ENCODE data around the gene TUBB. TPM values are rescaled to one million over a fixed set of nuclear protein-coding genes. Genes with fewer than 3 reads are reported as not detected.

TUBB gene
- total RNA-seq, 2 experiments from 2014 or later: 1,695 to 1,719 TPM

DNA sequence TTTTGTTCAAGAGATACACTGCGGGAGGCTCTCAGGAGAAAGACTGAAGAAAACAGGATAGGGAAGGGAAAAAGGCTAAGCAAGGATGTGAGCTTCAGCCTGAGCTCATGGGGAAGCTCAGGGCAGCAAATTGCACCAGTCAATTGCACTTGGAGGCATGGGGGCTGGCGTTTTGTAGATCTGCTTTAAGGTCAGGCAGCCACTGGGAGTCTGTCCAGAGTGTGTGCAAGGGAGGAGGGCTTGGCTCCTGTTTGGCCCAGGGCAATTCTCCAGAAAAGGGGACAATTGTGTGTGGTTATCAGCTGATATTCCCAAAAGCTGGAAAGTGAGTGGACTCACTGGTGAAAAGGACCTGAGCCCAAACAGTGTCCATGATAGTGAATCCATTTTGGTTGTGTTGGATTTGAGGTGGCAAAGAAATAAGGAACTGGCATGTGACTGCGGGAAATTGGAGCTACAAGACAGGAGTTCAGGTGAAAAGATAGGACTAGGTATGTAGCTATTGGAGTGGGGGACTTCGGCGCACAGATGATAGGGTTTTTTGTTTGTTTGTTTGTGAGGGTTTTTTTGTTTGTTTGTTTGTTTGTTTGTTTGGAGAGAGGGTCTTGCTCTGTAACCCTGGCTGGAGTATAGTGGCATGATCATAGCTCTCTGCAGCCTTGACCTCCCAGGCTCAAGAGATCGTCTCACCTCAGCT is 46.5 kb downstream of the TUBB start:
- no peak for DNase-seq
- H3K4me1 Mint-ChIP-seq (ENCODE audit: low read depth): peaks cover 68% of the 10 kb centered on the region
- H3K36me3 Mint-ChIP-seq: no peaks in the 10 kb centered on the region
- peaks cover 3% of the 10 kb centered on the region for H3K9me3 Mint-ChIP-seq
- ChIA-PET CTCF (interaction anchor here (1.2 to 1.4 kb wide), 4 partner anchors 19 to 63 kb away, joined by 3 to 6 read pairs (median 4); no protein-coding TSS in a partner anchor), POLR2A (interaction anchor here (0.6 to 2.3 kb wide), 3 partner anchors 19 to 22 kb away, joined by 3 to 10 read pairs (median 4); partner anchors contain the start of gene IER3)
- peak overlapping the region; percentile 93 for H3K27ac Mint-ChIP-seq
- no peak overlapping the region for H3K4me3 Mint-ChIP-seq
- H3K27me3 Mint-ChIP-seq: no peaks in the 10 kb centered on the region
- intact Hi-C loops (cut with micrococcal nuclease): no loop called here

DNA sequence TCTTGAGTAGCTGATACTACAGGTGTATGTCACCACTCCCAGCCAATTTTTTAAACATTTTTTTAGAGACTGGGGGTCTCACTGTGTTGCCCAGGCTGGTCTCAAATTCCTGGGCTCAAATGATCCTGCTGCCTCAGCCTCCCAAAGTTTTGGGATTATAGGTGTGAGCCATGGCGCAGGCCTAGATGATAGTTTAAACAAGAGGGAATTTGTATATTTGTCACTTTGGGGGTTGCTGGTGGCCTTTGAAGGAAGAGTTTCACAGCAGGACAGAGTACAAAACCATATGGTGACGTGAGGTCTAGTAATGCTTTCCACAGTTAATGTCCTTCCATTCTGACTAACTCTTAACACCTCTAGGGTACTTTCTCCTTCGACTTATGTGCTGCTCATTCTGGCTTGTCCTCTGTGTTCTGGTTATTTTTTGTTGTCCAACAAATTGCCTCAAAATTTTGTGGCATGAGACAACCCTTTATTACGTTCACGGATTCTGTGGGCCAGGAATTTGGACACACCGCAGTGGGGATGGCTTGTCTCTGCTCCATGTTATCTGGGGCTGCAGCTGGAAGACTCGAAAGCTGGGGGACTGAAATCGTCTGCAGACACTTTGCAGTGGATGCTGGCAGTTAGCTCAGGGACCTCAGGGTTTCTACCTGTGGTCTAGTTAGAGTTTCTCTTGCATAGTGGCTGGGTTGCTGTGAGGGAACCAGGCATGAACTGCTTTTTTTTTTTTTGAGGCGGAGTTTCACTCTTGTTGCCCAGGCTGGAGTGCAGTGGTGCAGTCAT is 47.2 kb downstream of the TUBB start:
- Mint-ChIP-seq H3K36me3 (peaks cover 1% of the 10 kb centered on the region), H3K4me3 (peak overlapping the region; percentile 34), H3K27me3 (no peaks in the 10 kb centered on the region), H3K4me1 (ENCODE audit: low read depth) (peaks cover 69% of the 10 kb centered on the region), H3K9me3 (peaks cover 3% of the 10 kb centered on the region), H3K27ac (peak overlapping the region; percentile 93)
- intact Hi-C loops (cut with micrococcal nuclease): no loop called here
- no peak for DNase-seq
- POLR2A ChIA-PET: interaction anchor here (0.6 to 4.2 kb wide), 6 partner anchors 19 to 52 kb away, joined by 3 to 47 read pairs (median 5); partner anchors contain the start of genes FLOT1 and IER3
- CTCF ChIA-PET: interaction anchor here (1.2 to 2.0 kb wide), 4 partner anchors 20 to 43 kb away, joined by 3 to 6 read pairs (median 4); no protein-coding TSS in a partner anchor

DNA sequence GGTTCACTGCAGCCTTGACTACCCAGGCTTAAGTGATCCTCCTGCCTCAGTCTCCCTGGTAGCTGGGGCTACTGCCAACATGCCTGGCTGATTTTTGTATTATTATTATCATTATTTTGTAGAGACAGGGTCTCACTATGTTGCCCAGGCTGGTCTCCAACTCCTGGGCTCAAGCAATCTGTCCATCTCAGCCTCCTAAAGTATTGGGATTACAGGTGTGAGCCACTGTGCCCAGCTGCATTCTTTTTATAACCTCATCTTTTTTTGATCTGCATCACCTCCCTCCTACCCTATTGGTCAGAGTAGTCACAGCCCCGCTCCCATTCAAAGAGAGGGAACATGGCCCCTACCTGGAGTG is 47.8 kb downstream of the TUBB start:
- H3K27ac Mint-ChIP-seq: peak overlapping the region; percentile 93
- peaks cover 3% of the 10 kb centered on the region for H3K9me3 Mint-ChIP-seq
- intact Hi-C loops (cut with micrococcal nuclease): no loop called here
- ChIA-PET POLR2A (interaction anchor here (0.9 to 4.2 kb wide), 4 partner anchors 14 to 52 kb away, joined by 4 to 47 read pairs (median 6); partner anchors contain the start of genes FLOT1 and IER3), CTCF (interaction anchor here (1.2 to 2.0 kb wide), 4 partner anchors 12 to 43 kb away, joined by 3 to 6 read pairs (median 4); no protein-coding TSS in a partner anchor)
- peaks cover 1% of the 10 kb centered on the region for H3K36me3 Mint-ChIP-seq
- peaks cover 75% of the 10 kb centered on the region for H3K4me1 Mint-ChIP-seq (ENCODE audit: low read depth)
- H3K4me3 Mint-ChIP-seq: peak overlapping the region; percentile 31
- no peak for DNase-seq
- H3K27me3 Mint-ChIP-seq: no peaks in the 10 kb centered on the region

DNA sequence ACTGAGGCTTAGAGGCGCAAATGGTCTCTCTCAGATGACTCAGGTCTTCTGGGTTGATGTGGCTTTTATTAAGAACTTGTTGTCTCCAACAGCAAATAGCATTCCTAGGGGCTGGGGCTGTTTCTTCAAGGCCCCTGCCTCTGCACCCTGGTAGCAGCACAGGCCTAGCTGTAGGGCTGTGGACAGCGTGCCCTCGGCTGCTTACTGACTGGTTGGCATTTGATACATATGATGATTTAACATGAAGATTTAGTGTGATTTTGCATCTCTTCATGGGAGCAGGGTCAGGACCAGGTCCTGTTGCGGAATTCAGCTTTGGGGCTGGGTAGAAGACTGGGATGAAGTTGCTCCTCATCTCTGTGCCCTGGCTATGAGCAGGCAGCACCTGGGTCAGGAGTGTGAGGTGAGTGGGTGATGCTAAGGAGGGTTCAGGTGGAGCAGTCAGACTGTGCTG is 48.5 kb downstream of the TUBB start:
- Mint-ChIP-seq H3K4me1 (ENCODE audit: low read depth) (peaks cover 71% of the 10 kb centered on the region), H3K4me3 (peak overlapping the region; percentile 52), H3K27me3 (no peaks in the 10 kb centered on the region), H3K9me3 (peaks cover 3% of the 10 kb centered on the region), H3K27ac (peak overlapping the region; percentile 93), H3K36me3 (peaks cover 1% of the 10 kb centered on the region)
- POLR2A ChIA-PET: interaction anchor here (0.6 to 4.2 kb wide), 15 partner anchors 9 to 327 kb away, joined by 3 to 47 read pairs (median 5); partner anchors contain the start of genes FLOT1 and IER3
- DNase-seq: no peak
- intact Hi-C loops (cut with micrococcal nuclease): loop anchor here (1.0 kb wide), 5 partner anchors 20 to 51 kb away; no protein-coding TSS in a partner anchor
- CTCF ChIA-PET: interaction anchor here (0.8 to 3.2 kb wide), 9 partner anchors 12 to 111 kb away, joined by 3 to 18 read pairs (median 5); no protein-coding TSS in a partner anchor

DNA sequence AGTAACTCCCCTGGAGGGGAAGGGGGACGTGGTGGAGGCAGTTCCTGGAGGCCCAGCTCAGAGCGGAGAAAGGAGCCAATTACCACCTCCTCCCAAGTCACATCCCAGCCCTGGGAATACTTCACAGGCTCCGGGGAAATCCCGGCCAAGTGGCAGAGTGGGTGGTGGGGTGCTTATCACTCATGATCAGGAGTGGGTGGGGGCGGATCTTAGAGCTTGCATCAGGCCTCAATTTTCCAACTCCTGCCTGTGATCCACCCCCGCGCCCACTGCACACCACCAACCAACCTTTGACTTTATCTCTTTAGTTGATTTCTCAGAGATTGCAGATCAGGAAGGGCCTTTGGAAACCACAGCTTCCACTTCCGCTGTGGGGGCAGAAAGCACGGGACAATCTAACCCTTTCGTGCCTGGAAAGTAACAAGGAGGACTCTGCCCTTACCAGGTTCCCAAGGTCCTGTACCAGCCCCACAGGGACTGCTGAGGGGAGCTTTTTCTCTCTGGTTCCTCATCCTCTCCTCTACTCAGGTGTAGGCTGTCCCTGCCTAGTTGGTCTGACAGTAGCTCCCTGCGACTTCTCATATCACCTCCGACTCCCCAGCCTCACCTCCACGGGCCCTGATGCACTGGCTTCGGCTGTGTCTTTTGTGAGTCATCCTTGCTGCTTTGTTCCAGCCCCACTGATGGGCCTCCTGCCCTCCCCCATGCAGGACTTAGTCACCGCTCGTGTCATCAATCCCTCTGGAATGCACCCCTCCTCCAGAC is 49.1 kb downstream of the TUBB start:
- POLR2A ChIA-PET: interaction anchor here (0.6 to 4.2 kb wide), 20 partner anchors 8 to 1359 kb away, joined by 3 to 47 read pairs (median 5); partner anchors contain the start of genes ATF6B, FLOT1 and IER3
- H3K4me1 Mint-ChIP-seq (ENCODE audit: low read depth): peaks cover 65% of the 10 kb centered on the region
- H3K27ac Mint-ChIP-seq: peak overlapping the region; percentile 93
- peak overlapping the region; percentile 52 for H3K4me3 Mint-ChIP-seq
- CTCF ChIA-PET: interaction anchor here (0.6 to 3.2 kb wide), 12 partner anchors 13 to 670 kb away, joined by 3 to 18 read pairs (median 4); no protein-coding TSS in a partner anchor
- DNase-seq: peak; percentile 89
- H3K9me3 Mint-ChIP-seq: peaks cover 3% of the 10 kb centered on the region
- intact Hi-C loops (cut with micrococcal nuclease): loop anchor here (1.0 kb wide), 5 partner anchors 19 to 50 kb away; no protein-coding TSS in a partner anchor
- H3K36me3 Mint-ChIP-seq: peaks cover 1% of the 10 kb centered on the region
- no peaks in the 10 kb centered on the region for H3K27me3 Mint-ChIP-seq

DNA sequence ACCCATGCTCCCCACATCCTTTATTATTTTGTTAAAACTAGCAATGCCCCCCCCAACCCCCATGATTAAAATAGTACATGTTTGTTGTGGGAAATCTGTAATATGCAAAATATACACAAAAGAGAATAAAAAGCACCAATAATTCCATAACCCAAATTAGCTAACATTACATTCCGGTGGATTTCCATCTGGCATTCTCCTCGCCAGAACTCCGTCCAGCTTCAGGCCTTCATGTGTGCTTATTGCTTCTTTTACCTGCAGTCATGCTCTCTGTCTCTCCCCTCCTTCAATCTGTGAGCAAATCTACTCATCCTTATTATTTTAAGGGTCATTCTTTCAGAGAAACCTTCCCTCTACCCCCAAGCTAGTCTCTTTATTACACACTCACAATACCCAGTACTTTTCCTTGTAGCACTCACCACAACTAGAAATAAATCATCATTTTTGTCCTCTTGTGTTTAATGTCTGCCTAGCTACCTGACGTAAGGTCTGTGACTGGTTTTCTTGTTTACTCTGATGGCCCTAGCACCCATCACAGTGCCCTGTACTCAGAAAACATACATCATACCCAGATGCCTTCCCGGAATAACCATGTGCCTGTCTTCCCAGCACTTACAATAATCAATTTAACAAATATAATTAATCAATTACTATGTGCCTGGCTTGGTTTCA is 49.8 kb downstream of the TUBB start:
- peaks cover 1% of the 10 kb centered on the region for H3K36me3 Mint-ChIP-seq
- ChIA-PET CTCF (interaction anchor here (0.5 to 3.2 kb wide), 7 partner anchors 35 to 669 kb away, joined by 3 to 18 read pairs (median 4); no protein-coding TSS in a partner anchor), POLR2A (interaction anchor here (0.6 to 4.2 kb wide), 12 partner anchors 9 to 152 kb away, joined by 3 to 47 read pairs (median 6); partner anchors contain the start of genes FLOT1 and IER3)
- no peaks in the 10 kb centered on the region for H3K27me3 Mint-ChIP-seq
- peaks cover 3% of the 10 kb centered on the region for H3K9me3 Mint-ChIP-seq
- DNase-seq: no peak
- peaks cover 64% of the 10 kb centered on the region for H3K4me1 Mint-ChIP-seq (ENCODE audit: low read depth)
- peak overlapping the region; percentile 52 for H3K4me3 Mint-ChIP-seq
- H3K27ac Mint-ChIP-seq: peak overlapping the region; percentile 93
- intact Hi-C loops (cut with micrococcal nuclease): loop anchor here (1.0 kb wide), 5 partner anchors 18 to 49 kb away; no protein-coding TSS in a partner anchor

DNA sequence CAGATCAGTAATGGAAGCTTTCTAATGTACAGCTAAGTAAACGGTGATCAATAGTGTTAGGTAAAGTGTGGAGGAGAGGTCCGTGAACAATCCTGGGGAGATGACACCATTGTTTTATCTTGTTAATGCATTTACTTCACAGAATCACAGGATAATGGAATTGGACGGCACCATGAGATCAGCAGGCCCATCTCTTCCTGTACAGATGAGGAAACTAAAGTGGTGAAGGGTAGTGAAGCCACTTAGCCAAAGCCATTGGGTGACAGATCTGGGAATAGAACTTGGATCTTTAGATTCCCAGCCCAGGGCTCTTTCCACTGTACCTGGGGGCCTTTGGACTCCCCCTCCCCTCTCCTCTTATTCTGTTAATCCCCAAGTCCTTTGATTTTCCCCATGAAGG is 50.4 kb downstream of the TUBB start:
- Mint-ChIP-seq H3K4me1 (ENCODE audit: low read depth) (peaks cover 61% of the 10 kb centered on the region), H3K27ac (peak overlapping the region; percentile 93), H3K36me3 (peaks cover 1% of the 10 kb centered on the region), H3K27me3 (no peaks in the 10 kb centered on the region), H3K9me3 (peaks cover 3% of the 10 kb centered on the region), H3K4me3 (no peak overlapping the region)
- ChIA-PET CTCF (interaction anchor here (1.6 to 3.2 kb wide), 2 partner anchors 41 to 50 kb away, joined by 15 to 18 read pairs; no protein-coding TSS in a partner anchor), POLR2A (interaction anchor here (1.0 to 4.2 kb wide), 7 partner anchors 10 to 88 kb away, joined by 3 to 47 read pairs (median 32); partner anchors contain the start of genes FLOT1 and IER3)
- intact Hi-C loops (cut with micrococcal nuclease): no loop called here
- DNase-seq: no peak

DNA sequence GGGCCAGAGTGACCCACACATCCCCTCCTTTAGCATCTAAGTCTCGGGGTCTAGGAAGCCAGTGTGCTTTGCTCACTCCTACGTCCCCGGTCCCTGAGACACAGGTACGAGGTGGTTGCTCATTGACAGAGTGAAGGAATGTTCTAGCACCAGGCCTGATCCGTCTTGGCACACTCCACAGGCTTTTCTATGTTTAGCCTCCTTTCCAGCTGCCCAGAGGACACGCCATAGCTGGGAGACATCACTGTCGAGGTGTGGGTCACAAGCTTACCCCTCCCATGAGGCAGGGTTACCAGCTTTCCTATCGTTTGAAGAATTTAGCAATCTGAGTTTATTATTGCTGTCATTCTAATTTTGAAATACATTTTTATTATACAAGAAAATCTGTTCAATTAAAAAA is 54.5 kb downstream of the TUBB start:
- no peaks in the 10 kb centered on the region for H3K27me3 Mint-ChIP-seq
- peaks cover 3% of the 10 kb centered on the region for H3K9me3 Mint-ChIP-seq
- H3K36me3 Mint-ChIP-seq: peaks cover 1% of the 10 kb centered on the region
- ChIA-PET CTCF (no interaction called here), POLR2A (no interaction called here)
- H3K4me3 Mint-ChIP-seq: no peak overlapping the region
- intact Hi-C loops (cut with micrococcal nuclease): no loop called here
- peaks cover 34% of the 10 kb centered on the region for H3K4me1 Mint-ChIP-seq (ENCODE audit: low read depth)
- DNase-seq: no peak
- H3K27ac Mint-ChIP-seq: no peak overlapping the region
